ENCODE results near the gene MUC5AC.
"Not testable (repeated sequence)": the region's sequence is repeated elsewhere in the genome, so short reads cannot be mapped to it uniquely, and the experiment has no call there.

The MUC5AC gene

DNA sequence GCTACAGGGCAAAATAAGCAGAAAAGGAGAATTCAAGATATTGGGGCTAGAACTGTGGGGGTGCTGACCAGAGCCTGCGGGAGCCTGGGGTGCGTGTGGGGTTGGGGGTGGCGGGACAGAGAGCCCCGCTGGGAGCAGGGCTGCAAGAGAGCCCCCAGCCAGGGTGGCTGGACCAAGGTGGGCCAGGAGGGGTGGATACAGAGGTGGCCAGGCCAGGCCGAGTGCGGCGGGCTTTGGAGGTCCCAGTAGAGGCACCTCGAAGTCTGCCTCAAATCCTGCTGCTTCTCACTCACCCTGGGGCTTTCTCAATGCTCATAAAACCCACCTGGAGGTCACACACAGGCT is 48.2 kb downstream of the MUC5AC start:
- no peak for DNase-seq (ENCODE audit: low read depth in 2 of 2)

DNA sequence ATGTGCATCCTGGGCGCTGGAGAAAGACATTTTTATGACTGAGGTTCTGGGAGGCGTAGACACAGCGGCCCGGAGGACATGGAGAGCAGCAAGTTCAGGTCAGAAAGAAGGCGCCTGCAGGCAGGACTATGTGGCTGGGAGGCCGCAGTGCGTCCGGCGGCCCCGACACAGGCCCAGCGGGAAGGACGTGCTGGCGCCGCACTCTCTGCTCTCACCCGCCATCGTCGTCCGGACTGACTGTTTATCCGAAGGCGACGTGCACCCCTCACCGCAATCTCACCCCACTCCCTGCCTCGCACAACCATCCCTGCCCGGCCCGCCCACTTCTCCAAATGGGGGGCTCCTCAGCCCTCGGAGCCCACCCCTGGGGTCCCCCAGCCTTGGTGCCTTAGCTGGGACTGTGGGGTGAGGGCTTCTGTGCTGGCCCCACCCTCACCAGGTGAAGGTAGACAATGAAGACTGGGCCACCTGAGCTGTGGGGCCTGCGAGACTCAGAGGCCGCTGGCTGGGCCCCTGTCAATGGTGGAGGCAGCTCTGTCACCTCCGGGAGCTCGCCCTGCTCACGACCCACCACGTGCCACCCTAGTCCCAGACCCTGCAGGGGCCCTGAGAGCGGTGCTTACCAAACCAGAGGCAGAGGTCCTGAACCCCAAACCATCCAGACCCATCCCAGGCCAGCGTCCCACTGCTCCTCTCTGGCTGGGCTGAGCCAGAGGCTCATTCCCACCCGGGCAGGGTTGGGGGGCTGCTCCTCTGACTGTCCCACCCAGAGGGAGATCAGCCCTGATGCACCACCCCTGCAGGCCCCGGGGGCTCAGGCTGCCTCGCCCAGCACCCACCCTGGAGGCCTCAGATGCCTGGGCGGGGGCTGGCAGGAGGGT is 48.9 kb downstream of the MUC5AC start:
- no peak for DNase-seq (ENCODE audit: low read depth in 2 of 2)

DNA sequence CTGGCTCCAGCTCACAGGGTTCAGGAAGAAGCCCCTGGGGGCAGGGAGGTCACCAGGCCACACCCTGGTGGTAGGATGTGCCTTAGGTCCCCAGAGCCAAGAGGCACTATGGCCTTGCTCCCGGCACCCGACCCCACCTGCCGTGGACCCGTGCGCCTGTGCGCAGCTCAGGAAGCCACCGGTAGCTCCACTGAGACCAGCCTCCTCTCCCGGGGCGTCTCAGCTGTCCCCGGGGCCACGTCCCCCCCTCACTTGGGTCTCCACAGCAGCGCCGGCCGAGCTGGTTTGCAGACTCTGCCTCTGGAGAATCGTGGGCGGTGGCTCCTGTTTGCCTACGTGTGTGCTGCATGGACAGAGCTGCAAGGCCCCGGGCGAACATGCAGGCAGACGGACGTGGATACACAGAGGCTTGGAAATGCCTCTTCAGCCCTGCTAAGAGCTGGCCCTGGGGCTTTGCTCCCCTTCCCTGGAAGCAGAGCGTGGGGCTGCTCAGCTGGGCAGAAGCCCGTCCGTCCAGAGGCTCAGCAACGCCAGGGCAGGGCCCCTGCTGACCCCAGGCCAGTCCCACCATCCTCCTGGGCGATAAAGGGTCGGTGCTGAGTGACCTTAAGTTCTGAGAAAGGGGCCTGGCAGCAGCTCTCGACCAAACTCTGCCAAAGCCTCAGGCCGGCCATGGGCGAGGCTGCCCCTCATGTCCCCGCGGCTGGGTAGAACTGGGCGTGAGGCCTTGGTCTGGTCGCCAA is 49.8 kb downstream of the MUC5AC start:
- DNase-seq (ENCODE audit: low read depth in 2 of 2), result no peak

DNA sequence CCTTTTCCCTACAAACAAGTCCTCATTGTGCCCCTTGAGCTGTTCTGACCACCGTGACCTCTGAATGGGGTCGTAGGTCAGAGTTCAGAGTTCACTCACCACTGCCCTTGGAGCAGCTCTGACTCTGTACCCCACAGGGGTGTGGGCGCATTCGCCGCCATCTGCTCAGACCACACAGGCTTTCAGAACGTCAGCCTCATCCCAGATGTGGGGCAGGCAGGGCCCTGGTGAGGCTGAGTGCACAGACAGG is 50.3 kb downstream of the MUC5AC start:
- DNase-seq (ENCODE audit: low read depth in 2 of 2), result no peak

DNA sequence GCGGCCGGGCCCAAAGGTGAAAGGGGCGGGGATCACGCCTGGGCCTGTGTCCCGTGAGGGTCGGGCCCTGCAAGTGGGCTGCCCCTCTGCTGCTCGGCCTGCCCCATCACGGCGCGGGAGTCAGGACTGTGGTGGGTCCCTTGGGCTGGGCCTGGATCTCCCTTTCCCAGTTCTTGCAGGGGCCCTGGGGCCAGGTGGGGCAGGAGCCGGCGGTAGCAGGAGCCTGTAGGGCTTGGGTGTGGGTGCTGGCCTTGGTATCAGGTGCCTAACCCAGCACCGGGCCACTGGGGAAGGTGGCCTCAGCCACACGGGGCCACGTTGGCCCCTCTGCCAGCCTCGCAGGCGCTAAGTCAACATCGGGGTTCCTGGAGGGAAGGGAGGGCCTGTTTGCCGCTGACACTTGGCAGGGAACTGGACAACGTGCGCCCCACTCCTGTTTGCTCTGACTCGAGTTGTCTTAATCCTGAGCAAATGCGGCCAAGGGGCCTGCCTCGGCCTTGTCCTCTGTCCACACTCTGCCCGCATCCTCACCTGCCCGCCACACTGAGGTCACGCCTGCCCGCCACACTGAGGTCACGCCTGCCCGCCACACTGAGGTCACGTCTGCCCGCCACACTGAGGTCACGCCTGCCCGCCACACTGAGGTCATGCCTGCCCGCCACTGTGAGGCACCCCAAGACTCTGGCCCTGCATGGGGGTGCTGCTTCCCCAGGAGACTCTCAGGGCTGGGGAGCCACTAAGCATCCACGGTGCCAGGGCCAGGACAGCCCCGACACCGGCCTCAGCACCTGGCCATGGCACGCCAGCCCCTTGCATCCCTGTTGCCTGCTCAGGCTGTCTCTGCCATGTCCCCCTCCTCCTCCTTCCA is 50.9 kb downstream of the MUC5AC start:
- no peak for DNase-seq (ENCODE audit: low read depth in 2 of 2)

DNA sequence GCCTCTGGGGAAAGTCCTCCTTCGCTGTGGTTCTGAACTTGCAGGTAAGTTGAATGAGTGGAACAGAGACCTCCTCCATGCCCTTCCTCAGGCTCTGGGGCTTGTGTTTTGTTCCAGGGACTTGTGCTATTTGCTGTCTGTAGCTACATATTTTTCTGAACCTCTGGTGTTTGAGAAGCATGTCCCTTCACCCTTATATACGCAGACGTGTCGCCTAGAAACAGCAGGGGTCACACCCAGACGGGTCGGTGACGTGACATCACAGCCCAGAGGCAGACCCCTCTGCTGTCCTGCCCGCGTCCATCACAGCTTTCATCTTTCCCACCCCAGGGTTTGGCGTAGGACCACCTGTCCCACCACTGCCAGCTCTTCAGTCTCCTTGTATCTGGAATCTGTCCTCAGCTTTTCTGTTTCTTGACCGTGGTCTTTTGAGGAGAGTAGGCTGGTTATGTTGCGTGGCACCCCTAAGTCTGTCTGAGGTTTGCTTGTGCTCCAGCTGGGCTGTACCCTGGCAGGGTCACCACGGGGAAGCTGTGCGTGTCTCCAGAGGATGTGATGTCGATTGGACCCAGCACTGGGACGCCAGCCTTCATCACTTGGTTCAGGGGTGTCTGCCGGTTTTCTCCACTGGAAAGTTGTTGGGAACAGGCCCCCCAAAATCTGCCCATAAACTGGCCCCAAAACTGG is 51.8 kb downstream of the MUC5AC start:
- no peak for DNase-seq (ENCODE audit: low read depth in 2 of 2)

DNA sequence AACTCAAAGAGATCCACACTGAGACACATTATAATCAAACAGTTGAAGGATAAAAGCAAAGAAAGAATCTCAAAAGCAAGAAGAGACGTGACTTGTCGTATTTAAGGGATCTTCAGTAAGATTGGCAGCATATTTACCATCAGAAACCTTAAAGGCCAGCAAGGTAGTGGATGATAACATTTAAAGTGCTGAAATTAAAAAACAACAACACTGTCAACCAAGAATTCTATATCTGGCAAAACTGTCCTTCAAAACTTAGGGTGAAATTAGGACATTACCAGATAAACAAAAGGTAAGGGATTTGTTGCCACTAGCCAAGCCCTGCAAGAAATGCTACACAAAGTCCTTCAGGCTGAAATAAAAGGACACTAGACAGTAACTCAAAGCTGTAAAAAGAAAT is 54.1 kb downstream of the MUC5AC start:
- DNase-seq (ENCODE audit: low read depth in 2 of 2), result no peak

DNA sequence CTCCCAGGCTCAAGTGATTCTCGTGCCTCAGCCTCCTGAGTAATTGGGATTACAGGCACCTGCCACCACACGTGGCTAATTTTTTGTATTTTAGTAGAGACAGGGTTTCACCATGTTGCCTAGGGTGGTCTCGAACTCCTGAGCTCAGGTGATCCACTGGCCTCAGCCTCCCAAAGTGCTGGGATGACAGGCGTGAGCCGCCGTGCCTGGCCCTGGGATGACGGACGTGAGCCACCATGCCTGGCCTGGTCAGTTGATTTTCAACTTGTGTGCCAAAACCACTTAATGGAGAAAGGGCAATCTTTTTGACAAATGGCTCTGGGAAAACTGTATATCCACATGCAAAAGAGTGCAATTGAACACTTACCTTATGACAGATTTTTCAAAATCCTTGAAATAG is 58.1 kb downstream of the MUC5AC start:
- DNase-seq (ENCODE audit: low read depth in 2 of 2), result not testable (repeated sequence)

DNA sequence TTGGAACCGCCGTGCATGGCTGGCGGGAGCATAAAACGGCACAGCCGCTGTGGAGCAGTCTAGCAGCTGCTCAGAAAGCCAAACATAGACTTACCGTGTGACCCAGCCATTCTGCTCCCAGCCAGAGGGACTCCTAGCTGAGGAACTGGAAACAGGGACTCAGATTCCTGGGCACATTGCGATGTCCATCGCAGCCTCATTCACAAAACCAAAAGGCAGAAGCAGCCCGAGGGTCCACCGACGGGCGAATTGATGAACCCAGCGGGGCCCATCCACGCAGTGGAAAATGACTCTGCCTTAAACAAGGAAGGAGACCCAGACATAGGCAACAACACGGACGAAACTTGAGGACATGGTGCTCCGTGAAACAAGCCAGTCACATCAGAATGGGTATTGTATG is 59.4 kb downstream of the MUC5AC start:
- DNase-seq (ENCODE audit: low read depth in 2 of 2), result no peak

DNA sequence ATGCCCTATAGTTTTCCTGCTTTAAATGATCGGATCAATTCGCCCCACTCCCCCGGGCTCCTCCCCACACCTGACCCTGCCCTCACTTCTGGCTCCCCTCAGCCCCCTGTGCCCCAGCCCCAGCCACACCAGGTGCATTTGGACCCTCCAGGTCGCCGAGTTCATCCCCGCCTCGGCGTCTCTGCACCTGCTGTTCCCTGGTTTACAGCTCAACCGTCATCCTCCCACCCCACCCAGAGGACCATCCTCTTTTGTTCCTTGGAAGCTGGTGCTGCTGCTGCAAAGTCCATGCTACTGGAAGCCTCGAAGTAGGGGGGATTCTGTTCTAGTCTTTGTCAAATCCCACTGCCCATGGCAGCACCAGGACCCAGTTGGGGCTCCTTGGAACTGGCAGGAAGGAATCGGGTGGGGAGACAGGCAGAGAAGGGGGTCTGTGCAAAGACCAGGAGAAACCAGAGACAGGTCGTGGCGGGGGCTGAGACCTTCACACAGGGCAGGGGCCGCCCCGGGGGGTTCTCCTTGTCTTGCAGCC is 60.6 kb downstream of the MUC5AC start:
- DNase-seq (ENCODE audit: low read depth in 2 of 2), result no peak

DNA sequence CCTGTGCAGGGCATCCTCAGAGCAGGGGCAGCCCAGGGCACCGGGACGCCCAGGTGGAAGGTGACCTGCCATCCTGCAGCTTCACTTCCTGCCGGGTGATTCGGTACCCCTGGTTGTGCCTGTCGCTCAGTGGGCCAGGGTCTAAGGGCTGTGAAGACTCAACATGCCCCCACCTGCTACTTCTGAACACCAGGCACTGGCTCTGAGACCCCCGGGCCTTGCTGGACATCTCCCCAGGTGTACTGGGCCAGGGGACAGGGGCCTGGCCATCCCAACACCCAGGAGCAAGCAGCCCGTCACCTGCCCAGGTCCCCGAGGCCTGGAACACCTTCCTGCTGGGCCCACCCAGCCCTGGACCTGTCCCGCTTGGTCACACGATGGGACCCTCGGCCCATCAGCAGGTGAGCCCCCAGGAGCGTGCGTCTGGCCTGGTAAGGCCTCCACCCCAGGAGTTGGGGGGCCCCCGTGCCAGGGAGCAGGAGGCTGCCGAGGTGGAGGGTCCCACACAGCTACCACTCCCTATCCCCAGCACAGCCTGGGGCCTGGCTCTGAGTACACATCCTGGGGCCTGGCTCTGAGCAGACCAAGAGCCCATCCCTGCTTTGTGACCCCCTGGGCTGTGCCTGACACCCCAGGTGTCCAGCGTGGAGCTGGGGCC is 61.2 kb downstream of the MUC5AC start:
- DNase-seq (ENCODE audit: low read depth in 2 of 2), result no peak

DNA sequence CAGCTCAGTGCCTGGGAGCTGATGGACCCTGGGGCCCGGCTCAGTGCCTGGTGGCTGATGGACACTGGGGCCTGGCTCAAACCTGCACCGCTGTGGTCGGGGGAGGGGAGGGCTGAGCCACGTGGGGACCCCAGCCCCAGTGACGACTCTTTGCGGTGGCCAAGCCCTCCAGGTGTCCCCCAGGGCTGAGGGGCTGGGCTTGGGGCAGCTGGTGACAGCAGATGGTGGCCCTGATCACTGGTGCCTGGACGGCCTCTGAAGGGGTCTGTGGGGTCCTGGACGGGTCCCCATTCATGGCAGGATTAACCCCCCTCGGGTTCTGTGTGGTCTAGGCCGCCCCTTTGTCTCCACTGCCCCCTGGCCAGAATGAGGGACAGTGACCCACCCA is 61.7 kb downstream of the MUC5AC start:
- no peak for DNase-seq (ENCODE audit: low read depth in 2 of 2)

DNA sequence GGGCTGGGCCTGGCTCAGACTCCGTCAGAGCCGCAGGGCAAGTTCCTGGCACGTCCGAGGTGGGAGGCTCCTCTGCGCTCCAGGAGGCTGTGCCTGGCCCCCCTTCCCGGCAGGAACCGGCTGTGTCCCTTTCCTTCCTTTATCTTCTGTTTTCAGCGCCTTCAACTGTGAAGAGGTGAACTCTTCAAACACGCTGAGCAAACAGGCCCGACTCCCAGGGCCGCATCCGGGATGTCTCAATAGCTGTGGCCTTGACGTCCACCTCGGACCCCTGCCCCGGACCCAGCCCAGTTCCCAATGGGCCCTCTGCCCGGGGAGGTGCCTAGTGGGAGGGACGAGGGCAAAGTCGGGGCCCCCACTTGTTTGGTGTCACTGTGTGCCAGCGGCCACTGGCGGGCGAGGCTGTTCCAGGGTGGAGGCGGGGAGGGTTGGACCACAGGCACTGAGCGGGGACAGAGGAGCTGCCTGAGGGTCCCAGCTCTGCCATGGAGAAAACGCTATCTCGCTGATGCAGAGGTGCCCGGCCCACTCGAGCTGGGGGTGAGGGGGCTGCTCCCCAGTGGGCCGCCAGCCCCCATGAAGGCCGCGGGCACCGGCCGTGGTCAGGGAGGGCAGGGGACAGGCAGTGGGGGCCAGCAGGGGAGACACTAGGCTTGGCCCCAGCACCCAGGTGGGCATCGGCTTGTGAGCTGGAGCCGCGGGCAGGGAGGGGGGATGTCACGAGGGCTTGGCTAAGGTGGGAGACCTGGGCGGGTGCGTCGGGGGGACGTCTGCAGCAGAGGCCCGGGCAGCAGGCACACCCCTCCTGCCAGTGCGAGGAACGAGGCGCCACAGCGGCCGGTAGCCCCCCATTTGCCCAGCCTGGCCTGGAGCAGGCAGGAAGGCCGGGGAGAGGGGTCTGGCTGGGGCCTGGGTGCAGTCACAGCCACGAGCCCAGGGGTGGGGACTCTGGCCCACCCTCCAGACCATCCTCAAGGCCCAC is 62.4 kb downstream of the MUC5AC start:
- no peak for DNase-seq (ENCODE audit: low read depth in 2 of 2)

DNA sequence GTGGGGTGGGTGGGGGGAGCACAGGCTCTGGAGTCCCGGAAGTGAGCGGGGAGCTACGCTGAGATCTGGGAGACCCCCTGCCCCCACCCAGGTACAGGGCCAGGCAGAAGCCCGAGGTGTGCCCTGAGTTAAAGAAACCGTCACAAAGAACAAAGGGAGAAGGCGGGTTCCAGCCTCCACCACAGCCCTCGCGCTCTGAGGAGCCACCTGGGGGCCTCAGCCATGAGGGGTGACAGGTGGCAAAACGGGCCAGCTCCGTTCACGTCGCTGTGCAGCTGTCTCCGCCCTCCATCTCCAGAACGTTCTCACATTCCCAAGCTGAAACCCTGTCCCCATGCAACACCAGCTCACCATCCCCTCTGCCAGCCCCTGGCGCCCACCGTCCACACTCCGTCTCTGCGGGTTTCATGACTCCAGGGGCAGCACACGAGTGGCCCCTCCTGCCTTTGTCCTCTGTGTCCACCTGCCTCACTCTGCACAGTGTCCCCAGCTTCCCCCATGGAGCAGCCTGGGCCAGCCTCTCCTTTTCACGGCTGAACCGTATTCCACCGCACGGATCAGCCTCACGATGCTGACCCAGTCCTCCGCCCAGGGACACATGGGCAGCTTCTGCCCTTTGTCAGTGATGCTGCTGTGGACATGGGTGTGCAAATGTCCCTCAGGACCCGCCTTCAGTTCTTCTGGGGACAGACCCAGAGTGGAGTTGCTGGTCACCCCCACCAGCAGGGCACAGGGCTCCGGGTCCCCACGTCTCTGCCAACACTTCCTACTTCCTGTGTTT is 63.4 kb downstream of the MUC5AC start:
- no peak for DNase-seq (ENCODE audit: low read depth in 2 of 2)

DNA sequence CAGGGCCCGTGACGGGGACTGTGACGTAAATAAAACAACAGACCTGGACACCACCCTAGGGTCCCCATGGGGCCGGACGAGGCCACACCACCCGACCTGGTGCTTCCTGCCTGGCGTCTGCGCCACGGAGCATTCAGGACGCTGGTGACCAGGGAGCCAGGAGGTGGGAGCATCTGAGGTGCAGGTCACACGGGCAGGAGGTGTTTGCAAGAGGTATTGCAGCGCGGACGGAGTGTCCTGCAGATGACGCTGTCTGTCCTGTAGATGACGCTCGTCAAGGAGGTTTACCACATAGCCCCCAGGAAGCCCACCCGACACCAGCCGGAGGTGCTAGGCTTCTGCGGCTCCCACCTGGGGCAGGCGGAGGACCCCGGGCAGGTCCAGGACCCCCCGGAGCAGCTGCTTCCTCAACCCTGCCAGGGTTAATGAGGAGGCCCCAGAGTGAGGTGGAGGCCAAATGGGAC is 64.1 kb downstream of the MUC5AC start:
- no peak for DNase-seq (ENCODE audit: low read depth in 2 of 2)

DNA sequence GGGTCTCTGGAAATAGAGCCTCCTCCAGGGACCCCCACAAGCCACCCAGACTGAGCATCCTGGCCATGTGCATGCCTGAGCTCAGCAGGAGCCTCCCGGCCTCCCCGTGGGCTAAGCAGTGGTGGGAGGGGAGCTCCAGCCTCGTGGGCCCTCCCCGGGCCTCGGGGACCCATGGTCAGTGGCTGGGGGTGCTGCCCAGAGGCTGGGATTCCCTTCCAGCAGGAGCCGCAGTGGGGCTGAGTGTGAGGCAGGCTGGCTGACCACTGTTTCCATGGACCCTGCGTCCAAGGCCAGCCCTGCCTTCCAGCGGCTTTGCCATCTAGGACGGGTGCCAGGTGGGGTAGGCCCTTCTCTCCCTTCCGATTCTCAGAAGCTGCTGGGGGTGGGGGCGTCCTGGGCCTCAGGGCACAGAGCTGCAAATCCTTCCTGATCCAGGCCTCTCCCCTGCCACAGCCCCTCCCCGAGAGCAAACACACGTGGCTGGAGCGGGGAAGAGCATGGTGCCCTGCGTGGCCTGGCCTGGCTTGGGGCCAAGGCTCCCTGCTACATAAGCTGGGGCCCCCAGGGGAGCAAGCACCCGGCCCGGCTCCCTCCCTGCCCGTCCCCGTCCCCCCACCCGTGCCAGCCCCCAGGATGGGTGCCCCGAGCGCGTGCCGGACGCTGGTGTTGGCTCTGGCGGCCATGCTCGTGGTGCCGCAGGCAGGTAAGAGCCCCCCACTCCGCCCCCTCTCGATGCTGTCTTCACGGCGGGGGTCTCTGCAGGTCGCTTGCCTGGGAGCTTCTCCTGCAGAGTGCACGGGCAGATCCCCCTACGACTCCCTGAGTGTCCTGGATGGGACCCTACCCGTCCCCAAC is 65.0 kb downstream of the MUC5AC start, which contains the start of gene MUC5B:
MUC5B (plus strand) TSS at position 576 of the 855 bp plus-strand sequence; CDS start at position 634, 58 bp downstream.
- DNase-seq (ENCODE audit: low read depth in 2 of 2), result no peak

DNA sequence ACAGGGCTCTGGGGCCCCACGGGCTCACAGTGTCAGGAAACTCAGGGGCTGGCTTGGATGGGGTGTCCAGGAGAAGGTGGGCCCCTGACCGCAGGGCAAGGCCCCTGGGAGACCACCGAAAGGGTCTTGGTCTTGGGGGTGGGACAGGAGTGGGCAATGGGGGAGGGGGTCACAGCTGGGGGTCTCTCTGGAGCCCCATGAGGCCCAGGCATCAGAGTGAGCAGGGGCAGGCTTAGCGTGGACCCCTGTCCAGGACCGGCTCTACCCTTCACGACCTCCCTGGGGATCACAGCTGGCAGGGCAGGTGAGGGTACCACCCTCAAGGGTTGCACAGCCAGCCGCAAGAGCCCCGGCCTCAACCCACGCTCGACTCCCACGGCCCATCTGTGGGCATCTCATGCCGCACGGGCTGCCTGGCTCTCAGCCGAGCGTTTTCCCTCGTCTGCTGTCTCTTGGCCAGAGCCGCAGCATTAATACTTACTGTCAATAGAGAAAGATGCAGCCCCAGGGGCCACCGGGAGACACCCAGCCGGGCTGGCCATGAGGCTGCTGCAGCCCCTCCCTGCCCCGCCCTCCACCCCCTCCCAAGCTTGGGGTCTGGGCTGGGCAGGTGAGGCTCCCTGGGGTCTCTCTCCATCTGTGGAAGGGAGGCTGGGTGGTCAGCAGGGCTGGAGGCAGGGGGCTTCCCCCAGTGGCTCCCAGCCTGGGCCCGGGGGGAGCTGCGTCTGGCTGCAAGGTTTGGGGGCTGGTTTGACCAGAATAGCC is 65.8 kb downstream of the MUC5AC start:
- DNase-seq (ENCODE audit: low read depth in 2 of 2), result no peak
